ENCODE data around the gene APLP2. TPM values are rescaled to one million over a fixed set of nuclear protein-coding genes. Genes with fewer than 3 reads are reported as not detected.

The APLP2 gene
- total and polyA plus RNA-seq, 2 experiments from 2014 or later = 322 to 362 TPM

GRCh38 chr11:130066338-130066737, 3.4 kb upstream of the APLP2 start:
- TF ChIP-seq ZNF462 (CRISPR knock-in tag; IDR thresholded peaks at IDR 0.05) (no peak), CTCF (conservative IDR thresholded peaks at IDR 0.05; ENCODE audit: low read depth in 2 of 2) (no peak), STAT1 (IDR thresholded peaks at IDR 0.05; ENCODE audit: unreplicated experiment) (no peak), CREB1 (CRISPR knock-in tag; IDR thresholded peaks at IDR 0.05; ENCODE audit: low read depth) (no peak), ZNF114 (CRISPR knock-in tag; IDR thresholded peaks at IDR 0.05) (no peak), POLR2AphosphoS5 (IDR thresholded peaks at IDR 0.05; ENCODE audit: low read depth) (no peak), NANOG (IDR thresholded peaks at IDR 0.05; ENCODE audit: borderline replicate concordance) (no peak), EZH2phosphoT487 (IDR thresholded peaks at IDR 0.05; ENCODE audit: unreplicated experiment) (no peak), JUNB (IDR thresholded peaks at IDR 0.05; ENCODE audit: unreplicated experiment) (no peak), EZH2 (IDR thresholded peaks at IDR 0.05; ENCODE audit: low read depth, unreplicated experiment) (no peak), ZNF331 (CRISPR knock-in tag; IDR thresholded peaks at IDR 0.05; ENCODE audit: low read depth) (no peak), ETS1 (IDR thresholded peaks at IDR 0.05) (no peak), REST (IDR thresholded peaks at IDR 0.05; ENCODE audit: unreplicated experiment) (no peak)
- H3K4me1 Mint-ChIP-seq = peaks cover 13% of the 10 kb centered on the region
- Histone ChIP-seq H3K27ac (ENCODE audit: low read depth) (no peak overlapping the region), H3K4me1 (ENCODE audit: insufficient read depth) (peaks cover 17% of the 10 kb centered on the region), H3K79me2 (replicated peaks; ENCODE audit: insufficient read depth) (peaks cover 9% of the 10 kb centered on the region), H3K27me3 (ENCODE audit: insufficient read depth) (peaks cover 30% of the 10 kb centered on the region), H3K4me3 (no peak overlapping the region), H3K36me3 (ENCODE audit: insufficient read depth) (no peaks in the 10 kb centered on the region), H2AFZ (no peak overlapping the region), H3K4me2 (no peak overlapping the region), H4K20me1 (replicated peaks; ENCODE audit: insufficient read depth) (peaks cover 4% of the 10 kb centered on the region), H3F3A (replicated peaks; ENCODE audit: low read depth) (no peaks in the 10 kb centered on the region; the same call in 1 of the 2 replicates), H3K9me2 (ENCODE audit: insufficient read depth) (no peaks in the 10 kb centered on the region)
- no peaks in the 10 kb centered on the region for H3K9me3 Mint-ChIP-seq
- no peak overlapping the region for H3K27ac Mint-ChIP-seq
- DNase-seq (ENCODE audit: low spot score) = no peak
- no peaks in the 10 kb centered on the region; the same call in 2 of the 3 replicates for H3K36me3 Mint-ChIP-seq (ENCODE audit: low read depth)
- H3K27me3 Mint-ChIP-seq (ENCODE audit: insufficient read depth, low read depth, poor library complexity) = peaks cover 27% of the 10 kb centered on the region
- no peak for ATAC-seq
- H3K4me3 Mint-ChIP-seq = no peak overlapping the region

Measured in GM23338 (cell line).